Measurements from ENCODE around the gene HSBP1.

- TF ChIP-seq CTCF (conservative IDR thresholded peaks at IDR 0.05 in 1 of 2, IDR thresholded peaks at IDR 0.05 in 1 of 2; ENCODE audit: low read depth in 1 of 2, low read length in 2 of 2): no peak
- no peak for TF ChIP-seq EZH2 (IDR thresholded peaks at IDR 0.05; ENCODE audit: low read length, missing control alignments)
Measured at GRCh38 chr16:83791916-83792315, 15.9 kb upstream of the HSBP1 start.

All from fibroblast of lung (primary cell).